Caki2 (cell line): Measurements from ENCODE around the gene EXTL1. TPM values are rescaled to one million over a fixed set of nuclear protein-coding genes. Genes with fewer than 3 reads are reported as not detected.

Source experiments
- DNase-seq: peaks from one replicate; pipeline ENCODE4 v3.0.0-alpha.2; 2015; ENCODE audit warnings: low read depth
- in situ Hi-C: cut with HindIII; loops from 2 replicates; pipeline ENCODE4 v1.10.0; 2016; ENCODE audit warnings: low sequenced_read_pairs, low pct_unique_long_range_greater_than_20kb, mixed read lengths
- total RNA-seq: library from RNA; depleted of rRNA; stranded (reverse); fragments of >200 nt; shearing (Covaris generic); gene quantifications from 2 replicates; pipeline ENCODE4 v1.2.3, GENCODE V29; 2014; ENCODE audit warnings: low replicate concordance; rRNA removed

The EXTL1 gene
- total RNA-seq, 1 experiment from 2014 or later = not detected

GRCh38 chr1:26079178-26079563, 57.6 kb downstream of the EXTL1 start:
- no peak for DNase-seq
- in situ Hi-C loops = no loop called here

GRCh38 chr1:26079960-26080814, 58.6 kb downstream of the EXTL1 start:
- in situ Hi-C loops = no loop called here
- DNase-seq = no peak

- DNase-seq = no peak
- in situ Hi-C loops = no loop called here
Measured at GRCh38 chr1:26081267-26082019, 59.9 kb downstream of the EXTL1 start.

- in situ Hi-C loops = no loop called here
- DNase-seq = no peak
Measured at GRCh38 chr1:26082020-26082350, 60.4 kb downstream of the EXTL1 start.

- in situ Hi-C loops = no loop called here
- no peak for DNase-seq
Measured at GRCh38 chr1:26083208-26083607, 61.6 kb downstream of the EXTL1 start.

GRCh38 chr1:26084091-26084561, 62.6 kb downstream of the EXTL1 start:
- in situ Hi-C loops = no loop called here
- no peak for DNase-seq

GRCh38 chr1:26084844-26085243, 63.3 kb downstream of the EXTL1 start:
- DNase-seq = no peak
- in situ Hi-C loops = no loop called here

Other genes with a start within 250 kb of the EXTL1 start
- 13.8 and 16.9 TPM in 2 replicates for gene SELENON, start 221.6 kb upstream of the EXTL1 start, total RNA-seq
- gene MTFR1L, start 201.8 kb upstream of the EXTL1 start, total RNA-seq = 12.3 and 16.3 TPM in 2 replicates
- gene AUNIP, start 162.3 kb upstream of the EXTL1 start, total RNA-seq = 11.5 and 13.1 TPM in 2 replicates
- 7.0 and 14.1 TPM in 2 replicates for gene PAQR7, start 146.1 kb upstream of the EXTL1 start, total RNA-seq
- 65.2 and 92.4 TPM in 2 replicates for gene STMN1, start 115.4 kb upstream of the EXTL1 start, total RNA-seq
- gene PAFAH2, start 23.7 kb upstream of the EXTL1 start, total RNA-seq = 11.8 and 16.6 TPM in 2 replicates
- not detected in 2 replicates for gene SLC30A2, start 24.3 kb downstream of the EXTL1 start, total RNA-seq
- not detected in 2 replicates for gene TRIM63, start 45.9 kb downstream of the EXTL1 start, total RNA-seq
- gene PDIK1L, start 90.0 kb downstream of the EXTL1 start, total RNA-seq = 5.7 and 8.4 TPM in 2 replicates
- gene FAM110D, start 137.3 kb downstream of the EXTL1 start, total RNA-seq = 0.14 TPM in 1 of 2 replicates, not detected in the other
- not detected in 2 replicates for gene C1orf232, start 147.2 kb downstream of the EXTL1 start, total RNA-seq
- gene ZNF593, start 148.1 kb downstream of the EXTL1 start, total RNA-seq = 49.8 and 92.3 TPM in 2 replicates
- gene ZNF593OS, start 150.1 kb downstream of the EXTL1 start, total RNA-seq = not detected in 2 replicates
- gene CNKSR1, start 155.7 kb downstream of the EXTL1 start, total RNA-seq = not detected in 2 replicates
- not detected in 2 replicates for gene CATSPER4, start 168.8 kb downstream of the EXTL1 start, total RNA-seq
- 16.7 and 20.8 TPM in 2 replicates for gene CEP85, start 212.4 kb downstream of the EXTL1 start, total RNA-seq